CD8-positive, alpha-beta memory T cell (primary cell): ENCODE measurements around the gene AKAP8L. TPM values are rescaled to one million over a fixed set of nuclear protein-coding genes. Genes with fewer than 3 reads are reported as not detected.
A peak's percentile ranks its signal among the peaks of the same experiment; 100 is the strongest.
"Not testable (repeated sequence)": the region's sequence is repeated elsewhere in the genome, so short reads cannot be mapped to it uniquely, and the experiment has no call there.

Source experiments
- CTCF ChIA-PET: fragments of 350-600 bp; sonication (Branson Sonifier 250); formaldehyde crosslinking; loops from one replicate; lab custom pipeline; 2021; ENCODE audit warnings: antibody characterized with exemption; lab: Charles Lee
- POLR2A ChIA-PET: fragments of 350-600 bp; sonication (Branson Sonifier 250); formaldehyde crosslinking; loops from one replicate; lab custom pipeline; 2021; ENCODE audit warnings: antibody characterized with exemption; lab: Charles Lee
- DNase-seq, 5 donors: peaks; one replicate each; pipeline versions ENCODE4 v3.0.0 to v3.0.0-alpha.2; 2020 to 2022; ENCODE audit warnings: mixed read lengths in 1 of 5
- H3K27ac ChIP-seq: one replicate; pipeline ENCODE4 v1.7.0; 2013; ENCODE audit warnings: low read depth, mild to moderate bottlenecking, low read length, moderate library complexity
- H3K27me3 ChIP-seq: 2 replicates; pipeline ENCODE4 v1.7.0; 2013; ENCODE audit warnings: low read length, mild to moderate bottlenecking; ENCODE audit not compliant: insufficient read depth, poor library complexity, severe bottlenecking
- H3K36me3 ChIP-seq: 2 replicates; pipeline ENCODE4 v1.7.0; 2013; ENCODE audit warnings: mild to moderate bottlenecking, low read length, moderate library complexity; ENCODE audit not compliant: insufficient read depth
- H3K4me1 ChIP-seq: 2 replicates; pipeline ENCODE4 v1.7.0; 2013; ENCODE audit warnings: mild to moderate bottlenecking, low read length, moderate library complexity; ENCODE audit not compliant: insufficient read depth
- H3K4me3 ChIP-seq: 2 replicates; pipeline ENCODE4 v1.7.0; 2013; ENCODE audit warnings: mild to moderate bottlenecking, low read length
- H3K9me3 ChIP-seq: 2 replicates; pipeline ENCODE4 v1.7.0; 2013; ENCODE audit warnings: mild to moderate bottlenecking, low read length
- H3K27ac Mint-ChIP-seq, 8 donors: one replicate each; pipeline ENCODE4 v1.8.0; 2020 to 2021; ENCODE audit warnings: mixed read lengths in 8 of 8, mild to moderate bottlenecking in 6 of 8, inconsistent platforms in 3 of 8, moderate library complexity in 3 of 8
- H3K27me3 Mint-ChIP-seq, 2 donors: one replicate each; pipeline ENCODE4 v1.8.0; 2020 to 2021; ENCODE audit warnings: mixed read lengths in 2 of 2, mild to moderate bottlenecking in 1 of 2, moderate library complexity in 1 of 2
- H3K36me3 Mint-ChIP-seq, 3 donors: one replicate each; pipeline ENCODE4 v1.8.0; 2020 to 2021; ENCODE audit warnings: mixed read lengths in 3 of 3, inconsistent platforms in 1 of 3, mild to moderate bottlenecking in 1 of 3
- H3K4me1 Mint-ChIP-seq, 3 donors: one replicate each; pipeline ENCODE4 v1.8.0; 2020 to 2021; ENCODE audit warnings: mixed read lengths in 3 of 3, inconsistent platforms in 1 of 3, mild to moderate bottlenecking in 1 of 3
- H3K4me3 Mint-ChIP-seq, 7 donors: one replicate each; pipeline ENCODE4 v1.8.0; 2020 to 2021; ENCODE audit warnings: mixed read lengths in 7 of 7, mild to moderate bottlenecking in 6 of 7, moderate library complexity in 4 of 7, inconsistent platforms in 2 of 7
- H3K9me3 Mint-ChIP-seq, 5 donors: one replicate each; pipeline ENCODE4 v1.8.0; 2020 to 2022; ENCODE audit warnings: mixed read lengths in 5 of 5, mild to moderate bottlenecking in 3 of 5, moderate library complexity in 2 of 5, inconsistent platforms in 1 of 5
- polyA plus RNA-seq: library from polyadenylated mRNA; unstranded; fragments of 300-500 nt; fragmentation: Illumina TruSeq; gene quantifications from one replicate; pipeline ENCODE4 v1.2.3, GENCODE V29; 2021
- total RNA-seq, 2 experiments: library from RNA; stranded (reverse); gene quantifications; one replicate each; pipeline ENCODE4 v1.2.3, GENCODE V29; 2021

AKAP8L gene
- total and polyA plus RNA-seq, 3 experiments from 2014 or later: 69.8 to 74.9 (median 74.5) TPM

DNA sequence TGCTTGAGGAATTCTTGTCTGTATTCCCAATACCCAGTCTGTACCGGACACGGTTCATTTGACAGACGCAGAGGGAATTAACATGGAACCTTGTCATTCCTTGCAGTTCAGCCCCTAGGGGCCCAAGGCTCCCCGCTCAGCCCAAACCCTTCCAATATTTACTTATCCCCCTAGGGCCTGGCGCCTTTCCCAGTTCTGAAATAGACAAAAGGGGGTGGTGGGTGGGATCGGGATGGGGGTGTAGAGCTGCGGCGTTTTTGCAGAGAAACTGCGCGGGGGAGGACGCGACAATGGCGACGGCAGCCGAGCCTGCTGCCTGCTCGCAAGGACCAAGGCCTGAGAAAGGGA, 583 bp downstream of the AKAP8L start:
- H3K27ac Mint-ChIP-seq: peak overlapping the region; percentile 87 to 99 (median 98)
- H3K27me3 Mint-ChIP-seq: peaks cover 0 to 3% of the 10 kb centered on the region in 2 donors
- no peak for DNase-seq
- POLR2A ChIA-PET: interaction anchor here (0.6 to 3.1 kb wide), 13 partner anchors 15 to 906 kb away, joined by 3 to 61 read pairs (median 6); partner anchors contain the start of genes AKAP8, KLF2, RASAL3 and WIZ
- H3K36me3 Mint-ChIP-seq: peaks cover 2 to 40% (median 4%) of the 10 kb centered on the region in 3 donors
- peak overlapping the region; percentile 77 for H3K4me3 ChIP-seq
- no peaks in the 10 kb centered on the region for H3K27me3 ChIP-seq
- no peaks in the 10 kb centered on the region for H3K9me3 Mint-ChIP-seq
- H3K36me3 ChIP-seq: peaks cover 2% of the 10 kb centered on the region
- H3K4me3 Mint-ChIP-seq: peak overlapping the region; percentile 94 to 100 (median 98)
- CTCF ChIA-PET: interaction anchor here (1.0 to 5.0 kb wide), 23 partner anchors 9 to 264 kb away, joined by 3 to 183 read pairs (median 8); partner anchors contain the start of genes AKAP8, BRD4, RASAL3 and WIZ
- H3K4me1 Mint-ChIP-seq: peaks cover 41 to 57% (median 51%) of the 10 kb centered on the region in 3 donors
- peaks cover 47% of the 10 kb centered on the region for H3K4me1 ChIP-seq
- H3K9me3 ChIP-seq: no peaks in the 10 kb centered on the region
- H3K27ac ChIP-seq: peak overlapping the region; percentile 81

DNA sequence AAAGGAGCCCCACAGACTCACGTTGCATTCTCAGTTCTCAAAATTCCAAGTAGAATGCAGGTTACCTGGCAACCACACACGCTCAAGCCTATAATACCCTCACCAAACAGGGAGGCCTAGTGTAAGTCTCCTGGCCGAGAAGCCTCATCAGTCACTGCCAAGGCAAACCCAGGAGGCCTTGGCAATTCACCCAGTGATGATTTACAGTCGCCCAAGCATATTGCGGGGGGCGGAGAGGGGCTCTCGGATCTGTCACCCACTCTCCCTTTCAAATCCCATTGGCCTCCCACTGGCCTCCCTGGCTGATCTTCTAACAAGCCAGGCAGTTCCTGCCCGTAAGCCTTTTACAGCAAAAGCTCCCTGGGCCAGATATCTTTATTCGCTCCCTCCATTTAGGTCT, 1.1 kb downstream of the AKAP8L start:
- Mint-ChIP-seq H3K4me3 (peak overlapping the region; percentile 94 to 100 (median 98)), H3K36me3 (peaks cover 0 to 38% (median 2%) of the 10 kb centered on the region in 3 donors), H3K27ac (peak overlapping the region; percentile 87 to 99 (median 98)), H3K27me3 (peaks cover 0 to 3% of the 10 kb centered on the region in 2 donors), H3K9me3 (no peaks in the 10 kb centered on the region), H3K4me1 (peaks cover 44 to 62% (median 56%) of the 10 kb centered on the region in 3 donors)
- no peak for DNase-seq
- no peaks in the 10 kb centered on the region for H3K27me3 ChIP-seq
- H3K4me3 ChIP-seq: peak overlapping the region; percentile 77
- POLR2A ChIA-PET: interaction anchor here (0.6 to 3.1 kb wide), 4 partner anchors 38 to 245 kb away, joined by 6 to 61 read pairs (median 21); partner anchors contain the start of genes AKAP8 and RASAL3
- no peaks in the 10 kb centered on the region for H3K9me3 ChIP-seq
- peaks cover 49% of the 10 kb centered on the region for H3K4me1 ChIP-seq
- CTCF ChIA-PET: interaction anchor here (1.1 to 5.0 kb wide), 4 partner anchors 38 to 241 kb away, joined by 3 to 183 read pairs (median 19); partner anchors contain the start of gene AKAP8
- H3K27ac ChIP-seq: peak overlapping the region; percentile 81
- no peaks in the 10 kb centered on the region for H3K36me3 ChIP-seq

DNA sequence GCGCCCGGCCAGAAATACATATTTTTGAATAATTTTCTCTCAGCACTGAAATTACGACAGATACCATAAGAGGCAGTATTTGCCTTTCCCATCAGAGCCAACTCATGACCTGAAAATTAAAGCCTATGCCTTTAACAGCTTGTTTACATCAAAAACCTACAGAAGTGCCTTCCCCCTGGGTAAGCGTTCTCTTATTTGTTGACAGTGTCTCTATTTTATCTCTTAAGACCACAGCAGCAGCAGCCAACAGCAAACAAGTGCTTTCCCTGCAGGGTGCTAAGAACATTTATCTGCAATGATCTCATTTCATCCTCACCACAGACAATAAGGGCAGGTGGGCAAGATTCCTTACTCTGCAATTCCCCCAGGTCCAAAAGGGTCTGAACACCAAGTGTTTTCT, 6.0 kb downstream of the AKAP8L start:
- H3K4me3 Mint-ChIP-seq: peak overlapping the region in 3 of 7 donors; percentile 3 to 28 (median 25)
- CTCF ChIA-PET: no interaction called here
- peaks cover 43% of the 10 kb centered on the region for H3K4me1 ChIP-seq
- peaks cover 3% of the 10 kb centered on the region for H3K36me3 ChIP-seq
- no peaks in the 10 kb centered on the region for H3K9me3 ChIP-seq
- H3K27ac Mint-ChIP-seq: peak overlapping the region in 7 of 8 donors; percentile 4 to 70 (median 34)
- no peak overlapping the region for H3K27ac ChIP-seq
- H3K36me3 Mint-ChIP-seq: peaks cover 0 to 45% (median 2%) of the 10 kb centered on the region in 3 donors
- POLR2A ChIA-PET: no interaction called here
- no peaks in the 10 kb centered on the region for H3K9me3 Mint-ChIP-seq
- DNase-seq: no peak
- H3K27me3 ChIP-seq: no peaks in the 10 kb centered on the region
- H3K4me1 Mint-ChIP-seq: peaks cover 37 to 79% (median 52%) of the 10 kb centered on the region in 3 donors
- no peaks in the 10 kb centered on the region for H3K27me3 Mint-ChIP-seq
- H3K4me3 ChIP-seq: no peak overlapping the region

DNA sequence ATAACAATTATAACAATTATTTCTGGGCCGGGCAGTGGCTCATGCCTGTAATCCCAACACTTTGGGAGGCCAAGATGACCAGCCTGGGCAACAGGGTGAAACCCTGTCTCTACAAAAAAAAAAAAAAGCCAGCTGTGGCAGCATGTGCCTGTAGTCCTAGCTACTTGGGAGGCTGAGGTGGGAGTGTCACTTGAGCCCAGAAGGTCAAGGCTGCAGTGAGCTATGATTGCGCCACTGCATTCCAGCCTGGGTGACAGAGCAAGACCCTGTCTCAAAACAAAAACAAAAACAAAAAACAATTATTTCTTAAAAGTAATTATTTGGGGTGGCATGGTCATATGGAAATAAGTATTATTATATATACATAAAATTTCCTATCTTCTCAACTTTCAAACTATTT, 7.4 kb downstream of the AKAP8L start:
- peaks cover 0 to 51% (median 2%) of the 10 kb centered on the region in 3 donors for H3K36me3 Mint-ChIP-seq
- H3K4me1 ChIP-seq: peaks cover 29% of the 10 kb centered on the region
- H3K4me3 ChIP-seq, H3K9me3 ChIP-seq, H3K9me3 Mint-ChIP-seq, H3K36me3 ChIP-seq, H3K27ac ChIP-seq, DNase-seq, H3K27me3 ChIP-seq, H3K27me3 Mint-ChIP-seq, H3K4me3 Mint-ChIP-seq: not testable (repeated sequence)
- POLR2A ChIA-PET: interaction anchor here (0.7 kb wide), 1 partner anchor 31 kb away, joined by 5 read pairs; no protein-coding TSS in a partner anchor
- H3K4me1 Mint-ChIP-seq: peaks cover 37 to 79% (median 48%) of the 10 kb centered on the region in 3 donors
- H3K27ac Mint-ChIP-seq: peak overlapping the region in 1 of 8 donors; percentile 87
- CTCF ChIA-PET: interaction anchor here (1.4 kb wide), 1 partner anchor 15 kb away, joined by 3 read pairs; no protein-coding TSS in a partner anchor

DNA sequence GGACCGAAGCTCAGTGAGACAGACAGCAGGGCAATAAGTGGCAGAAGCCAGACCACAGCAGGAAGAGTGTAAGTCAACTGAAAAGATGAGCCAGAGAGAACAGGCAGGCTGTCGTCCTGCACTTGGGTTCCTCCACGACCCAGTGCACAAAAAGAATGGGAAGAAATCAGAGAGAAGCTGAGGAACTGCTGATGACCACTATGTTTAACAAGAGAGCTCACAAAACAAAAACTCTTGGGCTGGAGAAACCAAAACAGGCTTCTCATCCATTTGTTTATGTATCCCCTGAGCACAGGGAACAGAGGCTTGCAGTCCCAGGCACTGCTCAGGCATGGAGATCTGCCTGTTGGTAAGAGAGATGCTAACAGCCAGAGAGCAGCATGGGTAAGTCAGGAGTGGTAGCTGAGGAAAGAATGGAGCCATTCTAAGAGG, 14.0 kb downstream of the AKAP8L start:
- H3K27me3 Mint-ChIP-seq: no peaks in the 10 kb centered on the region
- peak overlapping the region in 5 of 8 donors; percentile 18 to 76 (median 40) for H3K27ac Mint-ChIP-seq
- H3K4me1 ChIP-seq: no peaks in the 10 kb centered on the region
- H3K4me3 Mint-ChIP-seq: peak overlapping the region in 2 of 7 donors; percentile 28 to 52
- H3K9me3 ChIP-seq: no peaks in the 10 kb centered on the region
- no peaks in the 10 kb centered on the region for H3K9me3 Mint-ChIP-seq
- H3K4me3 ChIP-seq: no peak overlapping the region
- H3K27ac ChIP-seq: no peak overlapping the region
- peaks cover 15% of the 10 kb centered on the region for H3K36me3 ChIP-seq
- POLR2A ChIA-PET: no interaction called here
- peaks cover 0 to 77% (median 4%) of the 10 kb centered on the region in 3 donors for H3K36me3 Mint-ChIP-seq
- CTCF ChIA-PET: interaction anchor here (2.2 kb wide), 1 partner anchor 14 kb away, joined by 5 read pairs; the partner anchor contains the start of gene AKAP8L
- no peak for DNase-seq
- H3K4me1 Mint-ChIP-seq: peaks cover 36 to 60% (median 52%) of the 10 kb centered on the region in 3 donors
- no peaks in the 10 kb centered on the region for H3K27me3 ChIP-seq

DNA sequence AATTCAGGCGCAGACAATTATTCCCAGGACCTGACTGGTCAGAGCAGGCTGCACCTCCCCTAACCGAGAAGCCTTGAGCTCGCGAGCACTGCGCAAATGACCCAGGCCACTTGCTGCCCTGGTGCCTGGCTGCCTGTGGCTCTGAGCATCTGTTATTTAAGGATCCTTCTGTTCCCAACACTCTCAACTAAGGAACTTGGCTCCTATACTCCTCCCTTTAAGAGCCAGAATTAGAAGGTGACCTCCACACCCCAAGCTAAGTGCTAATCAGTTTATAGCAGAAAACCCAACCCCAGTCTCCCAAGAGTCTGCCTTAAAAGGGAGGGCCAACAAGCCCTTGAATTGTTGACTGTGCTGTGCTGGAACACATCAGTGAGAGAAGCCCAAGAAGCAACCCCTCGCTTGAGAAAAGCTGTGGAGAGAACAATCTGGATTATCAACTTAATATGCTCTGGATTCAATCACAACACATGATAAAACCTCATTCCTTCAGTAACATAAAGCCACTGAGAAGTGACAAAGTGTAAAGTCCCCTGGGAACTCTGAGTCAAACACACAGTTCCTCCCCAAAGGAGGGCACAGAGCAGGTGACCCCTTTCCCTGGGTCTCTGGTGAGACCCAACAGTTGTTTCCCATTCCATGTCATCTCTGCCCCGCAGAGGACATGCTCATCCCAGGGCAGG, 14.6 kb downstream of the AKAP8L start:
- ChIA-PET POLR2A (no interaction called here), CTCF (interaction anchor here (2.2 kb wide), 1 partner anchor 15 kb away, joined by 5 read pairs; the partner anchor contains the start of gene AKAP8L)
- no peaks in the 10 kb centered on the region for H3K9me3 Mint-ChIP-seq
- Histone ChIP-seq H3K4me1 (no peaks in the 10 kb centered on the region), H3K36me3 (peaks cover 19% of the 10 kb centered on the region), H3K9me3 (no peaks in the 10 kb centered on the region), H3K27ac (no peak overlapping the region), H3K4me3 (no peak overlapping the region), H3K27me3 (no peaks in the 10 kb centered on the region)
- peak overlapping the region in 1 of 7 donors; percentile 51 for H3K4me3 Mint-ChIP-seq
- H3K4me1 Mint-ChIP-seq: peaks cover 34 to 54% (median 46%) of the 10 kb centered on the region in 3 donors
- H3K27me3 Mint-ChIP-seq: no peaks in the 10 kb centered on the region
- DNase-seq: no peak
- peaks cover 0 to 77% (median 2%) of the 10 kb centered on the region in 3 donors for H3K36me3 Mint-ChIP-seq
- peak overlapping the region in 7 of 8 donors; percentile 15 to 76 (median 35) for H3K27ac Mint-ChIP-seq

DNA sequence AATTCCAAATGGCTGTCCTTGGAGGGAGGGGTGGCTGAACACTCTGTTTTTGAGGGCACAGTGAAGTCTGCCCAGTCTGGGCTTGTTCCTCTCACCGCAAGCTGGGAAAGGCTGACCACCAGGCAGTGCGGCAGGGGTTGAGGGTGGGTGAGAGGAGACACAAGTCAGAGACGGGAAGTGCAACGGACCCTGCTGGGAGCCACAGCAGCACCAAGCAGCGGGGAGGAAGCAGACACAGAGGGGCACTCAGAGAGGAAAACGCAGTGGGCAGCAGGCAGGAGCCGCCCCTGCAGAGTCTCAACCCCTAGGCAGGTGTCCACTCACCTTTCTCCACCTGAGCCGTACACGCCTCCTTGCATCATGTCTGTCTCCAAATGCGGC, 15.6 kb downstream of the AKAP8L start:
- Mint-ChIP-seq H3K9me3 (no peaks in the 10 kb centered on the region), H3K4me3 (no peak overlapping the region), H3K27ac (no peak overlapping the region), H3K36me3 (peaks cover 0 to 78% (median 2%) of the 10 kb centered on the region in 3 donors), H3K4me1 (peaks cover 33 to 46% (median 40%) of the 10 kb centered on the region in 3 donors), H3K27me3 (no peaks in the 10 kb centered on the region)
- H3K4me3 ChIP-seq: no peak overlapping the region
- no peaks in the 10 kb centered on the region for H3K9me3 ChIP-seq
- H3K36me3 ChIP-seq: peaks cover 23% of the 10 kb centered on the region
- no peak overlapping the region for H3K27ac ChIP-seq
- H3K27me3 ChIP-seq: no peaks in the 10 kb centered on the region
- ChIA-PET POLR2A (no interaction called here), CTCF (interaction anchor here (2.2 kb wide), 1 partner anchor 16 kb away, joined by 5 read pairs; the partner anchor contains the start of gene AKAP8L)
- H3K4me1 ChIP-seq: no peaks in the 10 kb centered on the region
- no peak for DNase-seq
